Uterus (tissue), 4 donors: ENCODE results near the gene C13orf46. TPM values are rescaled to one million over a fixed set of nuclear protein-coding genes. Genes with fewer than 3 reads are reported as not detected.
A peak's percentile ranks its signal among the peaks of the same experiment; 100 is the strongest.

ENCODE experiments used
- DNase-seq, 2 donors: peaks; one replicate each; pipeline ENCODE4 v3.0.0-alpha.2; 2019 to 2020
- H3K27ac ChIP-seq, 2 donors: fragments of 200-600 bp; sonication (generic); 1 replicate in 1 of 2; 2 replicates in 1 of 2; pipeline ENCODE4 v1.5.1; 2016 to 2018
- H3K27me3 ChIP-seq, 2 donors: fragments of 200-600 bp; sonication (generic); one replicate each; pipeline ENCODE4 v1.5.1; 2018 to 2019; ENCODE audit warnings: control low read depth in 1 of 2
- H3K36me3 ChIP-seq, 2 donors: fragments of 200-600 bp; sonication (generic); one replicate each; pipeline ENCODE4 v1.5.1; 2019; ENCODE audit warnings: control low read depth in 1 of 2
- H3K4me1 ChIP-seq, 2 donors: fragments of 200-600 bp; sonication (generic); one replicate each; pipeline ENCODE4 v1.5.1; 2018 to 2019; ENCODE audit warnings: control low read depth in 1 of 2
- H3K4me3 ChIP-seq, 2 donors: fragments of 200-600 bp; sonication (generic); 1 replicate in 1 of 2; 2 replicates in 1 of 2; pipeline ENCODE4 v1.5.1; 2018 to 2019; ENCODE audit warnings: mild to moderate bottlenecking in 1 of 2
- H3K9me3 ChIP-seq, 2 donors: fragments of 200-600 bp; sonication (generic); one replicate each; pipeline ENCODE4 v1.5.1; 2019; ENCODE audit warnings: control low read depth in 1 of 2
- POLR2A ChIP-seq, 2 donors: fragments of 450-650 bp; IDR thresholded peaks; one replicate each; pipeline ENCODE4 v1.6.1; 2016; ENCODE audit warnings: antibody characterized with exemption in 2 of 2, mild to moderate bottlenecking in 1 of 2, moderate library complexity in 1 of 2
- intact Hi-C: fragments of 100-400 bp; cut with DNase I; formaldehyde crosslinking; loops from one replicate; pipeline ENCODE4 v1.15.1; 2023; ENCODE audit warnings: low total_unique reads
- total RNA-seq, 4 donors: library from RNA; depleted of rRNA in 3 of 4; stranded (reverse); fragments of >200 nt in 3 of 4; gene quantifications; one replicate each; pipeline versions ENCODE4 v1.1.0 to v1.2.4, GENCODE V29; 2014 to 2023
- TF ChIP-seq, protein P1 (sequence below), 4 experiments: fragments of 200-600 bp in 2 of 4; fragments of 450-650 bp in 2 of 4; sonication (generic) in 2 of 4; IDR thresholded peaks; one replicate each; pipeline ENCODE4 v1.5.1; 2016 to 2019; ENCODE audit warnings: antibody characterized with exemption in 4 of 4, mild to moderate bottlenecking in 2 of 4, moderate library complexity in 1 of 4
- donor health status: DM: yes; HTN: yes; CAD: no.

C13orf46 gene
- total RNA-seq, 4 donors from 2014 or later = 0.07 to 1.7 TPM; not detected in 2

DNA sequence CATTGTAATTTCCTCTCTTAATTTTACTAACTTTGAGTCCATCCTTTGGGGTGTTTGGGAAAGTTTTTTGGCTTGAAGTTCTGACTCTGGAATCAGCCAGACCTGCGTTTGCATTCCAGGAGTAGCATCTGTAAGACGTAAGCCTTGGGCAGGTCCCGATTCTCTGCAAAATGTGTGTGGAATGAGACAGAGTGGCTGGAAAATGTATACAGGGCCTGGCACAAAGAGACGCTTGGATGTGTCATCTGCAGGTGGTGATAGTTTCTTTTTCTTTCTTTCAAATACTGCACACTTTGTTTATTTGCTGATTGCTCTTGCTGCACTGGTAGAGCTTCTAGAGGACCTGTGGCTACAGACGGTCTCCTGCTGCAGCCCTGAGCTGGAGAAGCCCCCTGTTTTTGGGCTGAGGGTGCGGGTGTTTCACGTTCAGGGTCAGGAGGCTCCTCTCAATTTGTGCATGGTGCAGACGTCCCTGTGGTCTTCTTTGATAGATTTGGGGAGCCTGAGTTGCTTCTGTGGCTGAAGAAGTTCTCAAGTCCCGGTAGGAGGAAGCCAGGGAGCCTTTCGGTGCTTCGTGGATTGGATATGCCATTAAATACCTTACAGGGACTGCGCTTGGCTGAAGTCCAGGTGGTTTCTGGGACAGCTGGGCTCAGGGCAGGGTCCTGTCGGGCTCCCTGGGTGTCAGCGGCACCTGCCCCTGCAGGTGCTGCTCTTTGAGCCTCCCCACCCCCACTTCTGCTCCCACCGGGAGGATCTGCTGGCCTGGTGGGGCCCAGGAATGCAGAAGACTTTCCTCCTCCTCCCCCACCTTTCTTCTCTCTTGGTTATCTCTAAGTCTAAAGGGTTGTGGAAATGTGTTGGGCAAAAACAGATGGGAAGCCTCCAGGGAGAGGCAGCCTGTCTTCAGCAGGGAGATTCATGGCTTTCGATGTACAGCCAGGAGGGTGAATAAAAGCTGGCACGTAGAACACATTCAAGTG lies 66.0 kb downstream of the C13orf46 start:
- H3K4me3 ChIP-seq = no peak overlapping the region
- no peaks in the 10 kb centered on the region for H3K27me3 ChIP-seq
- H3K4me1 ChIP-seq = peaks cover 0 to 11% of the 10 kb centered on the region in 2 donors
- H3K36me3 ChIP-seq = no peaks in the 10 kb centered on the region
- H3K9me3 ChIP-seq = no peaks in the 10 kb centered on the region
- no peak for TF ChIP-seq POLR2A (IDR thresholded peaks at IDR 0.05)
- TF ChIP-seq, protein P1, sequence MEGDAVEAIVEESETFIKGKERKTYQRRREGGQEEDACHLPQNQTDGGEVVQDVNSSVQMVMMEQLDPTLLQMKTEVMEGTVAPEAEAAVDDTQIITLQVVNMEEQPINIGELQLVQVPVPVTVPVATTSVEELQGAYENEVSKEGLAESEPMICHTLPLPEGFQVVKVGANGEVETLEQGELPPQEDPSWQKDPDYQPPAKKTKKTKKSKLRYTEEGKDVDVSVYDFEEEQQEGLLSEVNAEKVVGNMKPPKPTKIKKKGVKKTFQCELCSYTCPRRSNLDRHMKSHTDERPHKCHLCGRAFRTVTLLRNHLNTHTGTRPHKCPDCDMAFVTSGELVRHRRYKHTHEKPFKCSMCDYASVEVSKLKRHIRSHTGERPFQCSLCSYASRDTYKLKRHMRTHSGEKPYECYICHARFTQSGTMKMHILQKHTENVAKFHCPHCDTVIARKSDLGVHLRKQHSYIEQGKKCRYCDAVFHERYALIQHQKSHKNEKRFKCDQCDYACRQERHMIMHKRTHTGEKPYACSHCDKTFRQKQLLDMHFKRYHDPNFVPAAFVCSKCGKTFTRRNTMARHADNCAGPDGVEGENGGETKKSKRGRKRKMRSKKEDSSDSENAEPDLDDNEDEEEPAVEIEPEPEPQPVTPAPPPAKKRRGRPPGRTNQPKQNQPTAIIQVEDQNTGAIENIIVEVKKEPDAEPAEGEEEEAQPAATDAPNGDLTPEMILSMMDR (IDR thresholded peaks at IDR 0.05) = no peak
- intact Hi-C loops = no loop called here
- peak; percentile 50 to 52 for DNase-seq
- H3K27ac ChIP-seq = peak overlapping the region in 1 of 2 donors; percentile 8

DNA sequence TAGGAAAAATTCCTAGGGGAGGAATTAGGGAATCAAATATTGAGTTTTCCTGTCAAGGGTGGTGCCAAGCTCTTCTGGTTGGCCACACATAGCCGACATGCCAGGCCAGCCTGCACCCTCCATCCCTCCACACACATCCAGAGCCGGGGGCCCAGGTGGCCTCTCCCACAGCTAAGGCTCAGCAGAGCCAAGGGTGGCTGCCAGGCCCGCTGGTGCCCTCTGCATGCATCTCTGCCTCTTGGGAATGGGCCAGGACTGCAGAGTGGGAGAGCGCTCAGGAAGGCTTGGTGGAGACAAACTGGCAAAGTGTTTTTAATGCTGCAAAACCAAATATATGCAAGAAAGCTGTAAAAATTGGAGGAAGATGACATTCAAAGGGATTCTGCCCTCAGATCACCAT lies 67.3 kb downstream of the C13orf46 start:
- Histone ChIP-seq H3K27ac (peak overlapping the region in 1 of 2 donors; percentile 9), H3K4me3 (no peak overlapping the region), H3K36me3 (no peaks in the 10 kb centered on the region), H3K9me3 (no peaks in the 10 kb centered on the region), H3K4me1 (peaks cover 0 to 11% of the 10 kb centered on the region in 2 donors), H3K27me3 (no peaks in the 10 kb centered on the region)
- TF ChIP-seq POLR2A (IDR thresholded peaks at IDR 0.05) = no peak
- TF ChIP-seq, protein P1 (IDR thresholded peaks at IDR 0.05) = no peak
- DNase-seq = peak in 1 of 2 donors; percentile 18
- intact Hi-C loops = no loop called here

DNA sequence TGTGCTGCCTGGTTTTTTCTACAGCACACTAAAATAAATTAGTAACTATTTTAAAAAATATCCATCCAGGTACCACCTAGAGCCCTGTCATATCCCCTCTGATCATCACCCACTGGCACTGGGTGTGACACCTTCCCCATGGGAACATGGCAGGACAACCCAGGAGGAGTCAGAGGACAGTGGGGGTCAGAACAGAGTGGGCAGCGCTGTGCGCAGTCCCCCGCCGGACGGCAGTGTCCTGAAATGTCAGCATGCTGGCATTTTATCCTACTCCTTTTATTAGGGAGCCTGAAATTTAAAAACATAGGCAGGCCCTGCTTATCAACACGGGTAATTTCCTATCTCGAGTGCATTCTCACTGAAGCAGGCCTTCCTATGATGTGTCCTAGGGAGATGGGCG lies 67.9 kb downstream of the C13orf46 start:
- Histone ChIP-seq H3K9me3 (no peaks in the 10 kb centered on the region), H3K27me3 (no peaks in the 10 kb centered on the region), H3K4me3 (no peak overlapping the region), H3K36me3 (no peaks in the 10 kb centered on the region), H3K4me1 (peaks cover 0 to 11% of the 10 kb centered on the region in 2 donors), H3K27ac (no peak overlapping the region)
- peak in 1 of 2 donors; percentile 11 for DNase-seq
- intact Hi-C loops = no loop called here
- no peak for TF ChIP-seq POLR2A (IDR thresholded peaks at IDR 0.05)
- TF ChIP-seq, protein P1 (IDR thresholded peaks at IDR 0.05) = no peak

DNA sequence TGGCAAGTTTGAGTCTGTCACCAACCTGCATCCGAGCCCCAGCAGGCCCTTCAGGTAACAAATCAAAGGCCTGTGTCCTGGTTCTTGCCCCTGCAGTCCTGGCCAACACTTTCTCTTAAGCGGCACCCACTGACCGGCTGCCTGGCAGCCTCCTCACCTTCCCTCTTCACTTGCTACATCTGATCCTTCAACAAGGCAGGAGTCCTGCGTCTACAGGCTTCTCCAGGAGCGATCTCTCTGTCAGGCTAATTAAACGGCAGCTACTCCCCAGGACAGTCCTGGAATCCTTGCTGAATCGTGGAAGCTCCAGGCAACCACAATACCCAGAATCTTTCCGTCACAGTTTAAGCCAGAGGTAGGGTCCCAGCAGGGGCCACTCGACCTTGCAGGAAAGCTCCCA lies 68.9 kb downstream of the C13orf46 start:
- intact Hi-C loops = no loop called here
- Histone ChIP-seq H3K36me3 (no peaks in the 10 kb centered on the region), H3K4me1 (peaks cover 0 to 11% of the 10 kb centered on the region in 2 donors), H3K4me3 (no peak overlapping the region), H3K27ac (peak overlapping the region; percentile 16 to 77), H3K27me3 (no peaks in the 10 kb centered on the region), H3K9me3 (no peaks in the 10 kb centered on the region)
- TF ChIP-seq, protein P1 (IDR thresholded peaks at IDR 0.05) = no peak
- no peak for TF ChIP-seq POLR2A (IDR thresholded peaks at IDR 0.05)
- DNase-seq = peak in 1 of 2 donors; percentile 16

DNA sequence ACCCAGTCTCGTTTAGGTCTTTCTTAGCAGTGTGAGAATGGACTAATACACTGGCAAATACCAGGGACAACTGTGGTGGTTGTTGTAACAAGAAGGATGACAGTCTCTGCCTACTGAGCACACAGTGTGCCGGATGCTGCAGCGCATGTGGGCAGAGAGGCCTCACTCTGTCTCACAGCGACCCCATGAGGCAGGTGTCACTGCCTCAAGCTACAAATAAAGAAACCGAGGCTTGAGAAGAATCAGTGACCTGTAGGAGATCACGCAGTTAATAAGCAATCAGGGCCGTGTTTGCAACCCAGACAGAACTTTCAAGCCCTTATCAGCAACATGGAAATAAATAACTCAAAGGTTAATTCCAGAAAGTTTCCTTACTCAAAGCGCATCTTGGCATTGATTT lies 69.5 kb downstream of the C13orf46 start:
- Histone ChIP-seq H3K27ac (peak overlapping the region; percentile 62 to 77), H3K36me3 (no peaks in the 10 kb centered on the region), H3K4me3 (no peak overlapping the region), H3K4me1 (peaks cover 0 to 11% of the 10 kb centered on the region in 2 donors), H3K9me3 (no peaks in the 10 kb centered on the region), H3K27me3 (no peaks in the 10 kb centered on the region)
- peak; percentile 68 for DNase-seq
- intact Hi-C loops = no loop called here
- TF ChIP-seq POLR2A (IDR thresholded peaks at IDR 0.05) = no peak
- TF ChIP-seq, protein P1 (IDR thresholded peaks at IDR 0.05) = peak; percentile 64 to 82 (median 75)
